Activated CD8-positive, alpha-beta memory T cell treated with anti-CD3 and anti-CD28 coated beads, Interleukin-2, amount 10 ng/mL, durations not matched to agents 7 days and 5 days (primary cell): ENCODE measurements around the gene EHD3. TPM values are rescaled to one million over a fixed set of nuclear protein-coding genes. Genes with fewer than 3 reads are reported as not detected.

Experiments
- ATAC-seq: fragments of 150-1000 bp; cut with Tn5 transposase; one replicate; pipeline ENCODE4 v1.10.0; 2021; ENCODE audit warnings: moderate library complexity
- CTCF ChIA-PET: fragments of 350-600 bp; sonication (Branson Sonifier 250); formaldehyde crosslinking; loops from one replicate; lab custom pipeline; 2021; ENCODE audit warnings: antibody characterized with exemption; lab: Charles Lee
- DNase-seq: peaks from one replicate; pipeline ENCODE4 v3.0.0-alpha.2; 2020
- H3K27ac Mint-ChIP-seq: one replicate; pipeline ENCODE4 v1.8.0; 2021; ENCODE audit warnings: mild to moderate bottlenecking, mixed read lengths
- H3K27me3 Mint-ChIP-seq: one replicate; pipeline ENCODE4 v1.8.0; 2021; ENCODE audit warnings: mixed read lengths
- H3K36me3 Mint-ChIP-seq: one replicate; pipeline ENCODE4 v1.8.0; 2021; ENCODE audit warnings: mild to moderate bottlenecking, mixed read lengths
- H3K4me1 Mint-ChIP-seq: one replicate; pipeline ENCODE4 v1.8.0; 2021; ENCODE audit warnings: mixed read lengths
- H3K4me3 Mint-ChIP-seq: one replicate; pipeline ENCODE4 v1.8.0; 2021; ENCODE audit warnings: mild to moderate bottlenecking, moderate library complexity, mixed read lengths
- H3K9me3 Mint-ChIP-seq: one replicate; pipeline ENCODE4 v1.8.0; 2022; ENCODE audit warnings: low read depth, mixed read lengths
- total RNA-seq, 2 experiments: library from RNA; stranded (reverse); gene quantifications; one replicate each; pipeline ENCODE4 v1.2.3, GENCODE V29; 2021

EHD3 gene
- total RNA-seq, 2 experiments from 2014 or later = 0.41 to 1.1 TPM

DNA sequence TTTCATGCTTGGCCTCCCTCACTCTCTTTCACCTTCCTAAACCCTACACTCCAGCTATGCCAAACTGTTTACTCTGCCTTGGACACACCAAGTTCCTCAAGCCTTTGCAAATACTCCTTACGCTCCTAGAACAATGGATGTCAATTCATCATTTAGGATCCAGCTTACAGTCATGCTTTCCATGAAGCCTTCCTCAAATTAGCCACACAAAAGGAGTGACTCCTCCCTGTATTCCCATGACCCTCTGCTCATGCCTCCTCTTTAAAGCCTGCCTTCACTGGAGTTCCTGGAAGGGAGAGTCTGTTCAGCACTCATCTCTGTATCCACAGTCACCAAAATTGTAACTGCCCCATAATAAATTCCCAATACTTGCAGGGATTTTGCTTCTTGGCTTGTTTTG is 721 bp upstream of the EHD3 start:
- H3K9me3 Mint-ChIP-seq = no peaks in the 10 kb centered on the region
- no peaks in the 10 kb centered on the region for H3K36me3 Mint-ChIP-seq
- CTCF ChIA-PET = interaction anchor here (1.1 to 2.1 kb wide), 4 partner anchors 9 to 521 kb away, joined by 4 to 15 read pairs (median 4); no protein-coding TSS in a partner anchor
- peaks cover 12% of the 10 kb centered on the region for H3K4me1 Mint-ChIP-seq
- no peak for DNase-seq
- peak overlapping the region; percentile 69 for H3K4me3 Mint-ChIP-seq
- ATAC-seq = no peak
- H3K27me3 Mint-ChIP-seq = peaks cover 27% of the 10 kb centered on the region
- no peak overlapping the region for H3K27ac Mint-ChIP-seq

DNA sequence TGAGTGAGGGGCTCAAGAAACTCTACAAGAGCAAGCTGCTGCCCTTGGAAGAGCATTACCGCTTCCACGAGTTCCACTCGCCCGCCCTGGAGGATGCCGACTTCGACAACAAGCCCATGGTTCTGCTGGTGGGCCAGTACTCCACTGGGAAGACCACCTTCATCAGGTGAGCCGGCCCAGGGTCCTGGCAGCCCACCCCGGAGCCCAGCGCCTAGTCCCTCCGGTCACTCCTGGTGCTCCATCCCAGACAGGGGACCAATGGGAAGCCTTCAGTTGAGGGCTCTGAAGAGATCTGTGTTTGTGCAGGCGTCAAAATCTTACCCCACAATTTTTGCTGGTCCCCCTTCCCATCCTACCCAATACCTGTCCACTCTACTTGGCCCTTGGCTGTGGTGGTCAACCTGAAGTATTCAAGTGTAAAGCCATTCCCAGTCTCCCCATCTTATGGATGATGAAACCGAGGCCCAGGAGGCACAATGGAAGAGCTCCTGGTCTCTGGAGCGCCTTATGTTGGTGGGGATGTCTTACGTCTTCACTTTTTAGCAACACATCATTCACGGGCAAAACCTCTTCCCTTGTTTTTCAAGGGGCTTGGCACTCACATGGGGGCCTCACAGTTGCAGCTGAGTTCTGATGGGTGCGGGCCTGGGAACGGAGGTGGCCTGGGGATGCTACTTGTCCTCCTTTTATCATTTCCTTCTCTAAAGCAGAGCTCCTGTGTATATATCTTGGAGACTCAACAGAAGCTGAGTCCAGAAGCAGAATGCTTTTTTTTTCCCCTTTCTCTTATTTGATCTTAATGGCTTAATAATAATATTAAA is 941 bp downstream of the EHD3 start:
- CTCF ChIA-PET = interaction anchor here (2.1 kb wide), 1 partner anchor 523 kb away, joined by 15 read pairs; no protein-coding TSS in a partner anchor
- H3K27me3 Mint-ChIP-seq = peaks cover 25% of the 10 kb centered on the region
- peaks cover 12% of the 10 kb centered on the region for H3K4me1 Mint-ChIP-seq
- ATAC-seq (no peak), DNase-seq (no peak)
- H3K9me3 Mint-ChIP-seq = no peaks in the 10 kb centered on the region
- no peak overlapping the region for H3K27ac Mint-ChIP-seq
- no peaks in the 10 kb centered on the region for H3K36me3 Mint-ChIP-seq
- peak overlapping the region; percentile 44 for H3K4me3 Mint-ChIP-seq

DNA sequence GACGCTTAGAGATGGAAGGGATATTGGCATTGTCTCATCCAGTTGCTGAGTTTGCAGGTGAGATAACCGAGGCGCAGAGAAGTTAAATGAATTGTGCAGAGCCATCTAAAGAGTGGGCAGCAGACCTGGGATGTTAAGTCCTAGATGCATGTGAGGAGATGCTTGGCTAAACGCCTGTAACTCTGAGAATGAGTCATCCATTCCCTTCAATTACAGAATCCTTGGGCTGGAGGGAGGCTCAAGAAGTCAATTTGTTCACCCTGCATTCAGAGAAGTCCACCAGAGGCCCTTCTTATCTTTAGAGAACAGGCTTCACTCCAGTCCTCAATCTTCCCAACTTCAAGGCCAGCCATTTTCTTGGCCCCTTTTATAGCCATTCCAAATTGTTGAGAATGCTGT is 1.6 kb downstream of the EHD3 start:
- DNase-seq = no peak

DNA sequence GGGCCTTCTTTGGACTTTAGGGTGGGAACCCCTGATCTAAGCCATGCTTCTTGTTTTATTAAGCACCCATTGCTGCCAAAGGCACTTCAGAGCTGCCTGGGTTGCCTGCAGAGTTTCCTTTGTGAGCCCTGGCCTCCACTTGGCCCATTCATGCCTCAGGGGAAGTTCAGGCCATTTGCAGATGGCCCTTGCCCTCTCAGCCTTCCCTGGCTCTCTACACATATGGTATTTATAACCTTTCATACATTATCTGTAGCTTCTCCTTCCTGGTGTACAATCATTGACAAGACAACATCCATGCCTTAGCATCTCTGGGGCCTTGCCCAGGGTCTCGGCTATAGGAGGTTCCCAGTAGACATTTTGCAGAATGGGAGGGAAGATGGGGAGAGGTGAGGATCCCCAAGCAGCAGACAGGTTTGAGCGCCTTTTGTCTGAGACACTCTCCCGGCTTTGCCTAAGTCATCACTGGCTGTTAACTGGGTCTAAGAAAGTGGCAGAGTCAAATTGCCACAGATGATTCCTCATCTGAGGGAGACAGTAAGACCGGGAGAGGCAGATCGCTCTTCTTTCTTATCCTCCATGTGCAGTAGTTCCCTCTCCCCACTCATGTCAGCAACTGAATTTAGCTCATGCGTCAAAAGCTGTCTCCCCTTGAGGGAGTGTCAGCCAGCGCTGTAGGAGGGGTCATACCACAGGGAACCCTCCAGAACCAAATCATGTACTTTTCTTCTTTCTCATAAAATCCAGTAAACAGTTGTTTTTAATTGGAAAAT is 2.7 kb downstream of the EHD3 start:
- CTCF ChIA-PET = no interaction called here

More for the DNA sequence above, 1.6 kb downstream of the EHD3 start:
- peaks cover 19% of the 10 kb centered on the region for H3K27me3 Mint-ChIP-seq
- H3K4me1 Mint-ChIP-seq = peaks cover 12% of the 10 kb centered on the region
- no peaks in the 10 kb centered on the region for H3K9me3 Mint-ChIP-seq
- H3K4me3 Mint-ChIP-seq = no peak overlapping the region
- H3K27ac Mint-ChIP-seq = no peak overlapping the region
- ATAC-seq = no peak
- CTCF ChIA-PET = no interaction called here
- H3K36me3 Mint-ChIP-seq = no peaks in the 10 kb centered on the region

DNA sequence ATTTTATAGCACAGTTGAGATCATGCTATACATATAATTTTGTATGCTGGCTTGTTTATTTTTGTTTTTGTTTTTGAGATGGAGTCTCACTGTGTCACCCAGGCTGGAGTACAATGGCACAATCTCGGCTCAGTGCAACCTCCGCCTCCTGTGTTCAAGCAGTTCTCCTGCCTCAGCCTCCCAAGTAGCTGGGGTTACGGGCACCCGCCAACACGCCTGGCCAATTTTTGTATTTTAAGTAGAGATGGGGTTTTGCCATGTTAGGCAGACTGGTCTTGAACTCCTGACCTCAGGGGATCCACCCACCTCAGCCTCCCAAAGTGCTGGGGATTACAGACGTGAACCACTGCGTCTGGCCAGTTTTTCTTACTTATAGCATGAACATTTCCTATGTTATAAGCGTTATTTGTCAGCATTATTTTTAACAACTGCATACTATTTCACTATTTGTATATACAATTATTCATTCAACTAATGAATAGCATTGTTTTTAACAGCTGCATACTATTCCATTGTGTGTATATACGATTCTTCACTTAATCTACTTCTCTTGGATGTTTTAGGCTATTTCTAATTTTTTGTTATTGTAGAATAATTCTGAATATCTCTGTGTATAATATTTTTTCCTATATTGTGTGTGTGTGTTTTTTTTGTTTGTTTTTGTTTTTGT is 3.5 kb downstream of the EHD3 start:
- Mint-ChIP-seq H3K27me3 (peaks cover 2% of the 10 kb centered on the region), H3K36me3 (no peaks in the 10 kb centered on the region)
- no peak for ATAC-seq

More for the DNA sequence above, 2.7 kb downstream of the EHD3 start:
- no peak overlapping the region for H3K4me3 Mint-ChIP-seq
- peaks cover 9% of the 10 kb centered on the region for H3K27me3 Mint-ChIP-seq
- ATAC-seq = no peak
- no peak for DNase-seq
- no peaks in the 10 kb centered on the region for H3K9me3 Mint-ChIP-seq
- peaks cover 19% of the 10 kb centered on the region for H3K4me1 Mint-ChIP-seq
- H3K36me3 Mint-ChIP-seq = no peaks in the 10 kb centered on the region
- H3K27ac Mint-ChIP-seq = no peak overlapping the region

DNA sequence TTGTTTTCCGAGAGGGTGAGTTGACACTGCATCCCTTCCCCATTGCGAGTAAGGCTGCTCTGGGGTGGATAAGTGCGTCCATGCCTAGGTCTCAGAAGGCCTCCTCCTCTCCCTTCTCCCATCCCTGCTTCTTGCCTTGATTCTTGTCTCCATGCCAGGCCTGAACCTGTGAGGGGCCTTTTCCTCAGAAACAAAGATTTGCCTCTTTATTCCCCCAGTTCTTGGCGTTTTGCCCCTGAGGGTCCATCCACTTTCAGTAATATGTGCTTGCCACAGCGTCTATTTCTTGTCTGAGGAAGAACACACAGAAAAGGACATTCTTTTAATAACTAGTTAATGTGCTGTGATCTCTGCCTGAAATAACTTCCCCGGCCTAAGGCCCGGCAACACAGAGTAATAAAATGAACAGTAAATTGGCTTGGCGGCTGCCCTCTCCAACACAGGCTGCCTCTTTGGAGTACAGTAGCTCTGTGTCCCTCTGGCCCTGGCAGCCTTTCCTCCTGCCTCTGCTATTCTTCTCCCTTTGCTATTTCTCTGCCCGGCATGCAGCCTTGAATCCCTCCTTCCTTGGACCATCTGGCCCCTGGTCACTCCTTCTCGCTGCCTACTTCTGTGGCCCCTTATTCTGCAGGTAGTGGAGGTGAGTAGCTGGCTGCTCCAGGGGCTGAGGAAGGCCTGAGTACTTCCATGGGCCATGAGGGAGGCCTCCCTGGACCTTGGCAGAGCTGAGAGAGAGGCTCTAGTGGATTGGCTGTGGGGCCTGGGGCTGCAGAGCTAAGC is 4.4 kb downstream of the EHD3 start:
- H3K27ac Mint-ChIP-seq = no peak overlapping the region
- no peaks in the 10 kb centered on the region for H3K36me3 Mint-ChIP-seq
- no peak for ATAC-seq
- no peaks in the 10 kb centered on the region for H3K9me3 Mint-ChIP-seq
- no peak for DNase-seq
- no peak overlapping the region for H3K4me3 Mint-ChIP-seq
- peaks cover 22% of the 10 kb centered on the region for H3K4me1 Mint-ChIP-seq
- peaks cover 2% of the 10 kb centered on the region for H3K27me3 Mint-ChIP-seq
- CTCF ChIA-PET = no interaction called here

More for the DNA sequence above, 3.5 kb downstream of the EHD3 start:
- CTCF ChIA-PET = no interaction called here
- H3K27ac Mint-ChIP-seq = no peak overlapping the region
- no peaks in the 10 kb centered on the region for H3K9me3 Mint-ChIP-seq
- H3K4me1 Mint-ChIP-seq = peaks cover 25% of the 10 kb centered on the region
- H3K4me3 Mint-ChIP-seq = no peak overlapping the region
- no peak for DNase-seq

DNA sequence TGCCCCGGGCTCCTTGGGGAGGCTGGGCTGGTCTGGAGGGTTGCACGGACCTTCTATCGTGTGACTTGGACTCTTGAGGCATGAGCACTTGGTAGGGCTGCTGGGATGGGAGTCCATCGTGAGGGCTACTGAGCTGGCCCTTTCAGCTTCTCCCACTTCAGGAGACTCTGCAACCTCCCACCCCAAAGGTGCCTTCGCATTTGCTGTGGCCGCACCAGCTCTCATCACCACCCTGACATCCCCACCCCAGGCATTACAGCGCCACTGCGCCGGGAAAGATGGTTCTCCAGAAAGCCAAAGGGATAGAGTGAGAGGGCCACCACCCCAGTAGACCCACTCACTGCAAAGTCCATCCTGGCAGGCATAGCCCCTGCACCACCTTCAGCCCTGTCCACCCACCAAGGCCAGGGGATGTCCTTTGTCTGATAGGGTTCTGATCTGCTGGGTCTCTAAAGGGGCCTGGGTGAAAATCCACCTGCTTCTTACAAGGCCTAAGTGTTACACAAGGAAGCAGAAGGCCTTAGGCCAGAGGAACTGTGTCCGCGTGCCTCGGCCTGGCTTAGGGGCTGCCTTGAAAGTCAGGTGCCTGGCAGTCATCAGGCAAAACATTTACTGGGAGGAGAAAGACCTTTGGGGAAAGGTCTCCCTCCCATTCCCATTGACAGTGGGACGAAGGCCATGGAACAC is 5.1 kb downstream of the EHD3 start:
- CTCF ChIA-PET = no interaction called here
- no peaks in the 10 kb centered on the region for H3K9me3 Mint-ChIP-seq
- no peak for ATAC-seq

DNA sequence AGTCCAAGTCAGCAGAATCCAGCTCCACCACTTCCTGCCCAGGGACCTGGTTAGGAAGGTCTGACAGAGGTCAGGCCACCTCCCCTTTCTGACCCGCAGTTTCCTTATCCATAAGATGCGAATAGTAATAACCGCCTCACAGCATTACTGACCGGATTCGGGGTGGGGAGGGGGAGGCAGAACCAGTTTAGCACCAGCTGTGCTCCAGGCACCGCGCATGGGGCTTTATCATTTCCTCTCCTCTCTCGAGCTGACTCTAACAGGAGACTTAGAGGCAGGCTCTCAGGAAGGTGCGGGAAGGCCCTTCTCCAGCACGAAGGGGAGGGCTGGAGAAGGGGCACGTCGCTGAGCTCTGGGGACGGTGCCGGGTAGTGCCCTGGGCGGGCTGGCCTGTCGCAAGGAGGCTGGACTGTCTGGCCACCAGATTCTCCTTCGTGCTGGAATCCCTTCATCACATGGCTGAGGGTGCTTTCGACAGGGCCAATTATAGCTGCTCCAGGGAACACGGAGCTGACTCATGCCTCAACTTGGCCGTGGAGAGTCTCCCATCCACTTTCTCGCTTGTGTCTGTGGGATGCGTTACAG is 5.7 kb downstream of the EHD3 start:
- Mint-ChIP-seq H3K27me3 (peaks cover 2% of the 10 kb centered on the region), H3K4me3 (no peak overlapping the region), H3K36me3 (no peaks in the 10 kb centered on the region), H3K27ac (no peak overlapping the region), H3K4me1 (peaks cover 18% of the 10 kb centered on the region), H3K9me3 (no peaks in the 10 kb centered on the region)
- ATAC-seq = no peak
- DNase-seq = no peak
- CTCF ChIA-PET = no interaction called here

More for the DNA sequence above, 5.1 kb downstream of the EHD3 start:
- DNase-seq = no peak
- Mint-ChIP-seq H3K4me1 (peaks cover 18% of the 10 kb centered on the region), H3K36me3 (no peaks in the 10 kb centered on the region), H3K4me3 (no peak overlapping the region), H3K27ac (no peak overlapping the region), H3K27me3 (peaks cover 2% of the 10 kb centered on the region)

DNA sequence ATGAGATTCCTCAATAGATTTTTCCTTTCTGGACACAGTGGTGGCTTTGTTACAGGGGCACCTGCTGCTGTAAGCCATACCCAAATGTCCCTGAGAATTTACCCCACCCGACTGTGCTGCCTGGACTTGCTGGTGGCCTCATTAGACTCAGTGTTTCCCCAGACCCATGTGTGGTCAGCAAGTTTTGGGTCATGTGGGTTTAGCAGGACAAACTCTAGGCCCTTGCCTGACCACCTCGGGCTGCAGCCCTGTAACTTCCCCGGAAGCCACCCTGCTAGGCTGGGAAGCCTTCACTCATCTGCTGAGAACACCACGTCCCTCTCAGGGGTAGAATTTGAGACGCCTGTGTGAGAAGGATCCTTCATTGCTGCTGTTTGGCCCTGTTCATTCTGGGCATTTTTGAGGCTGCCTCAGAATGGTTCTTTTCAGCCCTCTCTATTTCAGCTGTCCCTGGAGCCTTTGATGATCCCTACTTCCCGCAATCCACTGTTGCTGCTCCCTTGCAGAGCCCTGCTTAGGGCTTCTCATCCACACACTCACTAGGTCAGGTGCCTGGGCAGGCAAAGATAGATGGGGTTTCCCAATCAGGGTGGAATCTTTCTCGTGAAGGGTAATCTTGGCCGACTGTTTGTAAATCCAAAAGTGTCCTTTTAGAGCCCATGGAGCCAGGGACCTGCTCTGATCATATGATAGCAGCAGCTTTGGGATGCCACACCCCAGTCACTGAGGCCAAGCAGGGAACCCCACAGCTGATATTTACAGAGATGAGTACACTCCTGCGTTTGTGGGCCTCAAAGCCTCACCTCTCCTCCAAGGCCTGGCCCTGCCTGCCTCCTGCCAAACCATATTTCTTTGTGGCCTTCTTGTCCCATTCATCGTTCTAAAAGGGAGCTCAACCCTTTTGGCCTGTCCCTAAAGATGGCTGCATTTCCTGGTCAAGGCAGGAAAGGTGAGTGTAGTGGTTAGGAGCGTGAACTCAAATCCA is 6.7 kb downstream of the EHD3 start:
- ATAC-seq = no peak
- Mint-ChIP-seq H3K36me3 (no peaks in the 10 kb centered on the region), H3K4me3 (no peak overlapping the region), H3K9me3 (no peaks in the 10 kb centered on the region), H3K4me1 (peaks cover 14% of the 10 kb centered on the region), H3K27me3 (no peaks in the 10 kb centered on the region), H3K27ac (no peak overlapping the region)
- CTCF ChIA-PET = interaction anchor here (1.3 kb wide), 1 partner anchor 529 kb away, joined by 3 read pairs; no protein-coding TSS in a partner anchor
- DNase-seq = no peak

DNA sequence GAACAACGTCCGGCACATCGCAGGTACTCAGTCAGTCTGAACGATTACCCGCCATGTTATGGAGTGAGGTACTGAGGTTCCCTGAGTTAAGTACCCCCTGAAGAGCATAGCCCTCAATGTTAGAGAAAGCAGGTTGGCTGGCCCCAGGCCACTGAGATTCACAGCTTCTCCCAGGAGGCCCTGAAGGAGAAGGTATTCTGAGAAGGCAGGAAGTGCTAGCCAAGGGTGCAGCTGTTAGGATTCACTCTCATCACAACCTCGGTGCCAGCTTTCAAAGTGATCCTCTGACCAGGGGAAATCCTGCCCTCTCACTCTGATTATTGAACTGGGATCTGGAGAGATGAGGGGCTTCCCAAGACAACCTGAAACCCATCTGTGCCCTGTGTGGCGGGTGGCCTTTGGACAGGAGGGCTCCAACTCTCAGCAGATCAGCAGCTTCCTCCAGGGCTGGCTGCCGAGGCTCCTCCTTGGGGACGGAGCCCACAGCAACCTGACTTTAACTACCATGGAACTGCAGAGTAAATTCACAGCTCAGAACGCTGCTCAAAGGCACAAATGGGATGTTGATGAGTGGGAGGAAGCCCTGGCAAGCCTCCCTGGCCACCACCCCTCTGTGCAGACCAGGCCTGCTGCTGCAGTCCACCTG is 7.8 kb downstream of the EHD3 start:
- DNase-seq (no peak), ATAC-seq (no peak)
- no peak overlapping the region for H3K27ac Mint-ChIP-seq
- no peaks in the 10 kb centered on the region for H3K27me3 Mint-ChIP-seq
- H3K4me3 Mint-ChIP-seq = no peak overlapping the region
- H3K4me1 Mint-ChIP-seq = peaks cover 14% of the 10 kb centered on the region
- no peaks in the 10 kb centered on the region for H3K9me3 Mint-ChIP-seq
- CTCF ChIA-PET = interaction anchor here (1.3 kb wide), 1 partner anchor 530 kb away, joined by 3 read pairs; no protein-coding TSS in a partner anchor
- no peaks in the 10 kb centered on the region for H3K36me3 Mint-ChIP-seq

DNA sequence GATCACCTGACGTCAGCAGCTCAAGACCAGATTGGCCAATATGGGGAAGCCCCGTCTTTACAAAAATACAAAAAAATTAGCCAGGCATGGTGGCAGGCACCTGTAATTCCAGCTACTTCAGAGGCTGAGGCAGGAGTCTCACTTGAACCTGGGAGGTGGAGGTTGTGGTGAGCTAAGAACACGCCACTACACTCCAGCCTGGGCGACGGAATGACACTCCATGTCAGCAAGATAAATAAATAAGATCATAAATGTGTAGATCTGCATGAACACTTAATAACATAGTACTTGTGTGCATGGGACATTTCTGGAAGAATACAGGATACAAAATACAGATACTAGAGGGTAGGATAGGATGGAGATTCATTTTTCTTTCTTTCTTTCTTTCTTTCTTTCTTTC is 9.1 kb downstream of the EHD3 start:
- CTCF ChIA-PET = no interaction called here
- H3K36me3 Mint-ChIP-seq = no peaks in the 10 kb centered on the region
- ATAC-seq (no peak), DNase-seq (no peak)
- H3K9me3 Mint-ChIP-seq = no peaks in the 10 kb centered on the region
- H3K4me3 Mint-ChIP-seq = no peak overlapping the region
- H3K27me3 Mint-ChIP-seq = no peaks in the 10 kb centered on the region
- no peak overlapping the region for H3K27ac Mint-ChIP-seq
- H3K4me1 Mint-ChIP-seq = peaks cover 14% of the 10 kb centered on the region
